22Rv1 (cell line): ENCODE measurements around the gene CAMTA1.
"Not testable (repeated sequence)": the region's sequence is repeated elsewhere in the genome, so short reads cannot be mapped to it uniquely, and the experiment has no call there.

ENCODE experiments used
- H3K27ac ChIP-seq: fragments of 450-650 bp; 2 replicates; pipeline ENCODE4 v1.5.1; 2017
- CTCF ChIP-seq: fragments of 450-650 bp; IDR thresholded peaks from 2 replicates; pipeline ENCODE4 v1.5.1; 2017; ENCODE audit warnings: mild to moderate bottlenecking
- ZFX ChIP-seq: fragments of 450-650 bp; IDR thresholded peaks from 2 replicates; pipeline ENCODE4 v1.6.1; 2017; ENCODE audit warnings: antibody characterized with exemption, borderline replicate concordance

CAMTA1 gene

DNA sequence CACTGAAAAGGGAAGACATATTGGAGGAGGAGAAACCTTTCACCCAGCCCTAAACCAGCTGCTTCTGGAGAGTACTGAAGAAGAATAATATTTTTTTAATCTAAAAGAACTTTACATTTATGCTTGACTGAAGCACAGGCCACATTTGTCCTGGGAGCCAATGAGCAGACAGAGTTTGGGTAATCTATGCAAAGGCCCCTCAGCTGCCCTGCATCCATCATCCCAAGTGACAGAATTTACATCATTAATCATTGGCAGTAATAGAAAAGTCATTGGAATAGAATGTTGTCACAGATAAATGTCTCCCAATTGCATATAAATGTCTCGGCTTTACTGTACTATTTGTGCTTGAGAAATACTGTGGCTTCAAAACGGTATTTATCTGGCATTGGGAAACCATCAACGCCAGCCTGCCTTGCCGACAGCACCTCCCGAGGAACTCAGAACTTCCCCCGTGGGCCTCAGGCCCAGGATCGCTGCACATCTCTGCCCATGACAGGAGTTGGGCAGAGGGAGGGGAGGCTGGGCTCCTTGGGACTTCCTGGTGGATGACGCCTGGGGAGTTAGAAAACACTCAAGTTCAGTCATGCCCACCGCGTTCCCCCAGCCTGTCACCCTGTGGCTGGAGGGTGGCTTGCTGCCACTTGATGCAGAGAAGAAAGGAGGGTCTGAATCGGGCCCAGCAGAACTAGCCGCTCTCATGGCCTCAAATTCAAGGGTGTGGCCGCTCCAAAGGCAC is 133.1 kb downstream of the CAMTA1 start:
- TF ChIP-seq ZFX, result no peak
- TF ChIP-seq CTCF, result no peak
- H3K27ac ChIP-seq, result no peak overlapping the region

DNA sequence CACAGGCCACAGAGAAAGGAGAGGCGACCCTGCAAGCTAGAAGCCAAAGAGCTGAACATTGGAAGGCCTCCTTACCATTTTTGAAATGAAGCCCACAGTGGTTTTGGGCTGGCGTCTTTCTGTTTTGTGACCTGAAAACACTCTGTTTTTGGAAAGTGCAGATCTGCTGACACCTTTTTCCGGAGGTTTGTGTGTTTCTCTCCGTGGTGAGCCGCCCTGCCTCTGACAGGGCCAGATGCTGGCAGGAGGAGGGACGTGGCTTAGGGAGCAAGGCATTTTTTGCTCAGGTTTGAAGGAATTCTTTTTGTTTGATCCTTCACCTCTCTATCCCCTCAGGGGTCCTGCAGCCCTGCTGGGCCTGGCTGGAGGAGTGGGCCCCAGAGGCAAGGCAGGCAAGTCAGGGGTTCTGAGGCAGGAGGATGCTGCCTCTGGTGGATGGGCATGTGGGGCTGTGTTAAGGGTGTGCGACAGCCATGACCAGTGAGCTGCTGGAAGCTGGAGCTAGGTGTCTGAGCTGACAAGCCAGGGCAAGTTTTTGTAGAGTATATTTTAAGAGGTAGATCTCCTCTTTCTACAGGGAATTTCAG is 133.8 kb downstream of the CAMTA1 start:
- H3K27ac ChIP-seq, result no peak overlapping the region
- TF ChIP-seq ZFX (no peak), CTCF (no peak)

- not testable (repeated sequence) for H3K27ac ChIP-seq
Measured at GRCh38 chr1:6921506-6921905, 136.3 kb downstream of the CAMTA1 start.

DNA sequence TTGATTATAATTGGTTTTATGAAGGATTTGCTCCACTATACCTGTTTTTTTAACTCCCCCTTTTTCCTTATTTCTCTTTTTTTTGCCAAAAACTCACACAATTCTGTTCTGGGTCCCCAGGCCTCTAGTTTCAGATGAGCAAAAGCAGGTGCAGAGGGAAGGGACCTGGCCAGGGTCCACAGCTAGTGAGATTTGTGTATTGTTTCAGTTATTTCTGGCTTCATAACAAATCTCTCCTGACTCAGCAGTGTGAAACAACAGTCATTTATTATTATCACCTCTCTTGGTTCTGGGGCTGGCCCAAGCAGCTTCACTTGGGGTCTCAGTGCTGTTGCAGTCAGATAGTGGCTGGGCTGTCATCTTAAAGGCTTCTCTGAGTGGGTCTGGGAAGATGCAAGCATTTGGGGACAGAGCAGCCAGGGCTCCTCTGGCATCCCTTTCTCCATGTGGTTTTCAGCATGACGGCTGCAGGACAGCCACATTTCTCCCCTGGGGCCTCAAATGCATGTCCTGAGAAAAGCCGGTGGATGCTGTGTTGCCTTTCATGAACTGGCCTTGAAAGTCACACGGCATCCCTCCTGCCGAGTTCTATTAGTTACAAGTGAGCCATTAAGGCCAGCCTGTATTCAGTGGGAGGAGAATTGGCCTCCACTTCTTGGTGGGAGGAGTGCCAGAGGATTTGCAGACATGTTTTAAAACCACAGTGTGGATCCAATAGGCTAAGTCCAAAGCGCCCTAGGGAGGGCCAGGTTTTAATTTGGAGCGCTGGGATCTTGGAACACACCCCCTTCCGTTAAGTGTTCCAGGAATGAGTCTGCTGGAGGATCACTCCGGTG is 137.1 kb downstream of the CAMTA1 start:
- TF ChIP-seq ZFX, result no peak
- TF ChIP-seq CTCF, result no peak
- no peak overlapping the region for H3K27ac ChIP-seq

DNA sequence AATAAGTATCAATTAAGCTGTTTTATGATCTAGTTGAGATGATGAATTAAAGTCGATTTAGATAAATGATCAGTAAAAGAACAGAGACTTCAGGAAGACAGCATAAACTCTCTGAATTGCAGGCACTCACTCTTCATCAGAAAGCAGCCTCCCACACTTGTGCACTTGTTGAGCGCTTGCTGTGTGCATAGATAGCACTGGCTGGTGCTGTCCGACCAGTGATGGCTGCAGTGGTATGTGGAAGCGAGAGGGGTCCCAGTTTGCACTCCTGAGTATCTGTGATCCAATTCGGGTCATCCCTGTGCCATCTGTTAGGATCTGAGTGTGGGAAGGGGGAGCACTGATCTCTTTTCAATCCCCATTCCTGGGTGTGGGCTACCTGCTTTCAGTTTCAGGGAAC is 137.8 kb downstream of the CAMTA1 start:
- TF ChIP-seq ZFX (no peak), CTCF (no peak)
- H3K27ac ChIP-seq, result no peak overlapping the region

- no peak overlapping the region for H3K27ac ChIP-seq
- TF ChIP-seq CTCF, result no peak
- no peak for TF ChIP-seq ZFX
Measured at GRCh38 chr1:6923416-6923815, 138.2 kb downstream of the CAMTA1 start.

- no peak for TF ChIP-seq CTCF
- no peak for TF ChIP-seq ZFX
- H3K27ac ChIP-seq, result no peak overlapping the region
Measured at GRCh38 chr1:6923955-6924881, 139.0 kb downstream of the CAMTA1 start.
